Hepatic stellate cell (primary cell): ENCODE data around the gene TTLL9.
"Not testable (repeated sequence)": the region's sequence is repeated elsewhere in the genome, so short reads cannot be mapped to it uniquely, and the experiment has no call there.

ENCODE experiments used
- DNase-seq: peaks from one replicate; pipeline ENCODE4 v3.0.0; 2011; ENCODE audit warnings: low spot score

Gene TTLL9

DNA sequence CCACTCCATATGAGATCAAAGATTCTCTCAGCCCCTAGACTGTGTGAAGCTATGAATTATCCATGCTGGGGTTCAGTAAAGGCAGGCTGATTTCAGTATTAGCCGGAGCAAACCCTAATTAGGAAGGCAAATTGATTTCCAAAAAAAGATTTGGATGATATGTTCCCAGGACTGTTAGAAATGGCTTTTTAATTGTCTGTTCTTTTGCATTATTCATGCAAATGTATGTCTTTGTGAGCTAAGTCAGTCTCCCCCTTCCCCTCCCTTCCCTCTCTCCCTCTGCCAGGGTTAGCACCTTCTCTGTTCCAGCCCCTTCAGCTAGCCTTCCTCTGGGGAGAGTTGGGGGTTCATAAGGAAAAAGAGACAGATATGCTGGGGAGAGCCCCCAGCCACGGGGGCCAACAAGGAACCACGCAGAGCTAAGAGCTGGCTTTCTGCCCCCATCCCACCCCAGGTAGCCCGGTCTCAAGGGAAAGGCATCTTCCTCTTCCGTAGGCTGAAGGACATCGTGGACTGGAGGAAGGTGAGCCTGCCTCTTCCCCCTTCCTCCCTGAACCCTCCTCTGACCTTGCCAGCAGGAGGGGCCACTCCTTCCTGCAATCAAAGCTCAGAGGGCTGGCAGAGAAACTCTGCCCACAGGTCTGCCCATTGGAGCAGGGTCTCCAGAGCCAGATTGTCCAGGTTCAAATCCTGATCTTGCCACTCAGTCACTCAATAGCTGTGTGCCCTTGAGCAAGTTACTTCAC lies 49.1 kb downstream of the TTLL9 start:
- DNase-seq = no peak

DNA sequence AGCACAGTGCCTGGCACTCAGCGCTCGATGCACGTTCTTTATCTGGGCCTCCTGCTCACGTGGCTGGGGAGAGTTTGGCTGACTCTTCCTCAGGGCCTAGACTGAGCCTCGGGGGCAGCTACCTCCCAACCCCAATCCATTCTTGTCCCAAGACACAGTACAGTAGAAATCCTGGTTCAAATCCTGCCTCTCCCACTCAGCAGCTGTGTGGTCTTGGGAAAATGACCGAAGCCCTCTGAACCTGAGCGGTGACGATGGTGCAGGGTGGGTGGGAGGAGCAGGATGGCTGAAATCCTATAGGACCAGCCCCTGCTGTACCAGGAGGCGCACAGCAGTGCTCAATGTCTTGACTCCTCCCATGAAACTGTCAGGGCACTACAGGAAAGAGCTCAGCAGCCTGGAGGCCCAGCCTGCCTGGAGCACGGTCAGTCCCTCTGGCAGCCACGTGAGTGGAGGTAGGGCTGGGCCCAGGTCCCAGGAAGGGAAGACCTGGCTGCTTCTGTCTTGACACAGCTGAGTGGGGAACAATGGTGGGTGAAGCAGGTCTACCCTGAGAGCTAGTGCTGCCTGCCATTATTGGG lies 49.9 kb downstream of the TTLL9 start:
- no peak for DNase-seq

DNA sequence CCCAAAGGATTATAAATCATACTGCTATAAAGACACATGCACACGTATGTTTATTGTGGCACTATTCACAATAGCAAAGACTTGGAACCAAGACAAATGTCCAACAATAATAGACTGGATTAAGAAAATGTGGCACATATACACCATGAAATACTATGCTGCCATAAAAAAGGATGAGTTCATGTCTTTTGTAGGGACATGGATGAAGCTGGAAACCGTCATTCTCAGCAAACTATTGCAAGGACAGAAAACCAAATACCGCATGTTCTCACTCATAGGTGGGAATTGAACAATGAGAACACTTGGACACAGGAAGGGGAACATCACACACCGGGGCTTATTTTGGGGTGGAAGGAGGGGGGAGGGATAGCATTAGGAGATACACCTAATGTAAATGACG lies 51.0 kb downstream of the TTLL9 start:
- not testable (repeated sequence) for DNase-seq

DNA sequence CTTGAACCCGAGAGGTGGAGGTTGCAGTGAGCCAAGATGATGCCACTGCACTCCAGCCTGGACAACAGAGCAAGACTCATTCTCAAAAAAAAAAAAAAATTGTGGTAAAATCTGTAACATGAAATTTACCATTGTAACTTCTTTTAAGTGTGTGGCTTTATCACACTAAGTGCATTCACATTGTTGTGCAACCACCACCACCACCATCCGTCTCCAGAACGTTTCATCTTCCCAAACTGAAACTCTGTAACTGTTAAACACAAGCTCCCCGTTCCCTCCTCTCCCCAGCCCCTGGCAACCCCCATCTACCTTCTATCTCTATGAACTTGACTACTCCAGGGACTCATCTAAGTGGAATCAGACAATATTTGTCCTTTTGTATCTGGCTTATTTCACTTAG lies 51.7 kb downstream of the TTLL9 start:
- no peak for DNase-seq

DNA sequence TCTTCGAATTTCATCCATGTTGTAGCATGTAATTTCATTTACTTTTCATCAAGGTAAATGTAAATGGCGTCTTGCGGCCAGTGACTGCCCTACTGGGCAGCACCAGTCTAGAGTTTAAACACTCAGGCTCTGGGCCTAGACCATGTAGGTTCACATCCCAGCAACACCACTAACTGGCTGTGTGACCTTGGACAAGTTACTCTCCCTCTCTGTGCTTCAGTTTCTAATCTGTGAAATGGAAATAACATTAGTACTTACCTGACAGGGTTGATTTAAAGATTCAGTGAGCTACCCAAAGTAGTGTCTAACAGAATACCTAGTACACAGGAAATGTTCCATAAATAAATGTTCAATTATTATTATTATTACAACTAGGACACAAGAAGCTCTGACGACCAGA lies 52.2 kb downstream of the TTLL9 start:
- no peak for DNase-seq

DNA sequence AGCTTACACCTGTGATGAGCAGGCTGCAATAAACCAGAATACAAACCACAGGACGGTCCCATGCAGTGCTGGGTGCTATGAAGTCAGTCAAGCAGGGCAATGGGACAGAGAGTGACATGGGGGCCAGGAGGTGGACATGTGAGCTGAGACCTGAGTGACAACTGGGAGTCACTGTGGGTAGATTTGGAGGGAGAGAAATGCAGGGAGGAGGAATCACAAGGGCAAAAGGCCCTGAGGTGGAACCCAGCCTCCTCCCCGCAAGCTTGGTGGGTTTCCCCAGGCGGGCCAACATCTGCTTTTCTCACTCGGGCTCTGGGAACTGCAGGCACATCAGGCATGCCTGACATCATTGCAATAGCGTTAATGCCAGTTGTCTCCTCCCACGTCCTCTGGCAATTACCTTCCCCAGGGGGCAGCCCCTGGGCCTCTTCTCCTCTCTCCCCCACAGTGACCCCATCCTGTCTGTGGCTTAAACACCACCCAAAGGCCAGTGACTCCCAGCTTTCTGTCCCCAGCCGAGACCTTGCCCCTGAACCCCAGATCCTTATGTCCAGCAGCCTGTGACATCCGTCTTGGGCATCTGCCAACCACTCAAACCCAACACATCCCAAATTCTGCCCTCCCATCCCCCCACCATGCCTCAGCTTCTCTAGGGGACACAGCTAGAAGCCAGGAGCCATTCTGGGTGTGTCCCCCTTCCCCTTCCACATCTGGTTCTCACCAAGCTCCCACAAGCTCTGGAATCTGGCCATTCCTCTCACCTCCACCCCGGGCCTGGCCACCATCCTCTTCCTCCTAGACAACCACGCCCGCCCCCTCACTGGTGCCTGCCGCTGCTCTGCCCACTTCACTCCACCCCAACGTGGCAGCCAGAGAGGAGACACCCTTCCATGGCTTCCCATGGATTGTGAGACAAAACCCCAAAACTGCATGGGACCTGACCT lies 53.2 kb downstream of the TTLL9 start:
- DNase-seq = no peak

DNA sequence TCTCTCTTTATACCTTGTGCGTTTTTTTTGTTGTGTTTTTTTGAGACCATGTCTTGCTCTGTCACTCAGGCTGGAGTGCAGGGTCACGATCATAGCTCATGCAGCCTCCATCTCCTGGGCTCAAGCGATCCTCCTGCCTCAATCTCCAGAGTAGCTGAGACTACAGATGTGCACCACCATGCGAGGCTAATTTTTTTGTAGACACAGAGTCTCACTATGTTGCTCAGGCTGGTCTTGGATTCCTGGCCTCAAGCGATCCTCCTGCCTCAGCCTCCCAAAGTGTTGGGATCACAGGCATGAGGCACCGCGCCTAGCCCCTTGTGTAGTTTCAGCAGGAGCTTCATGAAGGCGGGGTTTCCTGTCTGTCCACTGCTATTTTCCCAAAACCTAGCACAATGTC lies 54.1 kb downstream of the TTLL9 start:
- no peak for DNase-seq

DNA sequence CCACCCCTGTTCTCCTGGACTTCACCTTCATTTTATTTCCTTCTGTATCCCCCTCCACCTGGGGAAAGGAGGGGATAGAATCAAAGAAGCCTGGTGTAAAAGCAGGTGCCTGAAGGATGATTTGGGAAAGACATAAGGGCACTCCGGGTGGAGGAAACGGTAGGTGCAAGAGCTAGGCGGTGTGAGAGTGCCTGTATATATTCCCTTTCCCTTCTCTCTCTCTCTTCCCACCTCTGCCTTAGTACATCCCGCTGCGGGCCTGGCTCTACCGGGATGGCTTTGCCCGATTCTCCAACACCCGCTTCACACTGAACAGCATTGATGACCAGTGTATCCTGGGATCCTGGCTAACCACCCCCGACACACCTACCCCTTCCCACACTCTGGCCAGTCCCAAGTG lies 55.2 kb downstream of the TTLL9 start:
- no peak for DNase-seq

DNA sequence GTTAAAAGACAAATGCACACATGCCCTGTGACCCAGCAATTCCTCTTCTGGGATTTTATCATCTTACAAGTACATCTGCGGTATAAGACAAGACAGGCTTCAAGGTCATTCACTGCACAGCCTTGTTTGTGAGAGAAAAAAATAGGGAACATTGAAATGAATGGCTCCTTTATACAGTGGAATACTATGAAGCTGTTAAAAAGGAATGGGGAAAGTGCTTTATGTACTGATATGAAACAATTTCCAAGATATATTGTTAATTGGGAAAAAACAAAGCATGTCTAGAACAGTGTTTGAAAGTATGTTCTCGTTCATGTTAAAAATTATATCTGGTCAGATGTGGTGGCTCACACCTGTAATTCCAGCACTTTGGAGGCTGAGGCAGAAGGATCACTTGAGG lies 56.1 kb downstream of the TTLL9 start:
- no peak for DNase-seq

DNA sequence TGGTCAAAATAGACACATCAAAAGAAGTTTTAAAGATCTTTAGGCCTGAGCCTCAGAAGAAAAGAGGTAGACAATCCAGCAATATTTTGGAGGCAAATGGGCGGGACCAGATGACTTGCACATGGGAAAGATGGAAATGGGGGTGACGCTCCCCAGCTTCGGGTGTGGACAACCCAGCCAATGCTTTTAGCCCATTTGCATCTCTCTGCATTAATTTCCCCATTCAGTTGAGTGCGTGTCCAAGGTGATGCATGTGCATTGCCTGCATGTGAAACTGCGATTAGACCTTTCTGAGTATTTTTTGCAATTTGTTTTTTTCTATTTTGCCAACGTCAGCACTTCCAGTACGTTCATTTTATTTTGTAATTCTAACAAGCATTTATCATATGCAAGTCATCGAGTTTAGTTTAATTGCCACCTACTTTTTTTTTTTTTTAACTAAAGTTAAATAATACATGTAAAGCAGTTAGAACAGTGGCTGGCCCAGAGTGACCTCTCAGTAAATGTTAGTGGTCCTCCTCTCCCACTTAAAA lies 57.3 kb downstream of the TTLL9 start:
- DNase-seq = no peak

DNA sequence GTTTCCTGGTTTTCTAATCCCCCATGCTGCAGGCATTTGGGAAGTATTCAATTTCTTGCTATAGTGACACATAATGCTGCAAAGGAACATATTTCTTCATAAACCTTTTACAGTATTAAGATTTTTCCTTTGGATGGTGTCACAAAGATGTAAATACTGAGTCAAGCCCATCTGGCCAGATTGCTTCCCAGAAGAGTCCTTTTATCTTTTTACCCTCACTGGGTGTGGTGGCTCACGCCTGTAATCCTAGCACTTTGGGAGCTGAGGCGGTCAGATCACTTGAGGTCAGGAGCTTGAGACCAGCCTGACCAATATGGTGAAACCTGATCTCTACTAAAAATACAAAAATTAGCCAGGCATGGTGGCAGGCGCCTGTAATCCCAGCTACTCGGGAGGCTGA lies 59.2 kb downstream of the TTLL9 start:
- DNase-seq = not testable (repeated sequence)

DNA sequence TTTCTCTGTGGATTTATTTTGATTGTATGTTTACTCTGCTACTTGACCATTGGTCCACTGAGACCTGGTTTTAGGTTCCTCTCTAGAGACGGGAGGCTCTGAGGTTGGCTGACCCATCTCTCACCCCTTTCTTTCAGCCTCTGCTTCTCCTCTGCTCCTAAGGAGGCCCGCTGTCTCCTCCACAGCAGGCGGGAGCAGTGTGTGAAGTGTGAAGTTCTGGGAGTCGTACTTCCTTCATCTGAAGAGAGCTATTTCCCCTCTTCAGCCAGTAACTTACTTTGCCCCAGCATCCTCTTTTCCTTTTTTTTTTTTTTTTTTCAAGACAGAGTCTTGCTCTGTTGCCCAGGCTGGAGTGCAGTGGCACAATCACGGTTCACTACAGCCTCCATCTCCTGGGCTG lies 60.3 kb downstream of the TTLL9 start:
- no peak for DNase-seq

DNA sequence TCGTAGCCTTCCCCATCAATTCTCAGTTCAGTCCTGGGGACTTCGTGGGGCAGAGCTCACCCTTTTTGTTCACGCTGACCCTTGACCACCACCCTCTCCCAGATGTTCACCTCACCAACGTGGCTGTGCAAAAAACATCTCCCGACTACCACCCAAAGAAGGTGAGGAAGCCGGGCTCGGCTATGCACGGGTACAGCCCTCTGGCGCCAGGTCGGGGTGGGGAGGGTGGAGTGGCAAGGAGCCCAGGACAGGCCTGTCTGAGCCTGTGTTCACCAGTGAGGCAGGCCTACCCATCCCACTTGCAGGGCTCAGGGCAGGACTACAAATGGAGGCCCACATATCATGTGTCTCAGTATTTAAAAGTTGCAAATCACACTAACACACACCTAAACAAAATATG lies 63.3 kb downstream of the TTLL9 start:
- no peak for DNase-seq

DNA sequence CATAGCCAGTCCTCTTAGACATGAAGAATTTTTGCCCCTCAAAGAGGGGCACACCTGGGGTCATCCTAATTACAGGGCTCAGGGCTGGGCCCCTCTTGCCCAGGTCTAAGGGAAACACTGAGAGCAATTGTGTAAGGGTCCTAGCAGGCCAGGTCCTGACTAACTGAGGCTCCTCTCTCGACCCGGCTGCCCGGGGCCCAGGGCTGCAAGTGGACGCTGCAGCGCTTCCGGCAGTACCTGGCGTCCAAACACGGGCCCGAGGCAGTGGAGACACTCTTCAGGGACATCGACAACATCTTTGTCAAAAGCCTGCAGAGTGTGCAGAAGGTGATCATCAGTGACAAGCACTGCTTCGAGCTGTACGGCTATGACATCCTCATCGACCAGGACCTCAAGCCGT lies 64.1 kb downstream of the TTLL9 start:
- no peak for DNase-seq

DNA sequence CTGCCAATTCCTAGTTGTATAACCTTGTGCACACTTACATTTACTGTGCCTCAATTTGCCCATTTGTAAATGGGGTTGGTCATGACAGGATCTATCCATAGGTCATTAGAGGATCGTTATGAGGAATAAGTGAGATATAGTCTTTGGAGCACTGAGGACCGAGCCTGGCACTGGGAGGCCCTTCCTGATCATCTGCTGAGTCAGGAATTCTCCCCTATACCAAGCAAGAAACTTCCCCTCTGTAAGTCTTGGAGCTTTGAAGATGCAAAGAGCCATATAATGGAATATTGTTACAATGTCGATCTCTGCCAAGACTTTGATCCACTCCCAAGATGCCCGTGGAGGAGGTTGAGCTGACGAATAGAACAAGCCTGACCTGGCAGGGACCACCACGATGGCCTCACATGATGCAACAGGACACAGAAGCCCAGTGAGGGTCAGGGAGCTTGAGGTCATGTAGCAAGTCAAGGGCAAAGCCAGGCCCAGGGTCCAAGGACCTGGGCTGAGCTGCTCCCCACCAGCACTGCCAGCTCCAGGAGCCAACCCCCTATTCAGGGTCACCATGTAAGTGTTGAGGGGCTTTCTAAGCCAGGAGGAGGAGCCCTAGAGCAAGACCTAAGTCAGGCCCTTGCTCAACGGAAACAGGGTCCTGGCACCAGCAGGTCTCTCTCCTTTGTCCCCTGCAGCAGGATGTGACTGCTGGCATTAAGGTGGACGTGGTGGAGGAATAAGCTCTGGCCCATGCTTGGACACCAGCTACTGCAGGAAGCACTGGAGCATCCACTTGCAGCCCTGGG lies 64.7 kb downstream of the TTLL9 start:
- no peak for DNase-seq

DNA sequence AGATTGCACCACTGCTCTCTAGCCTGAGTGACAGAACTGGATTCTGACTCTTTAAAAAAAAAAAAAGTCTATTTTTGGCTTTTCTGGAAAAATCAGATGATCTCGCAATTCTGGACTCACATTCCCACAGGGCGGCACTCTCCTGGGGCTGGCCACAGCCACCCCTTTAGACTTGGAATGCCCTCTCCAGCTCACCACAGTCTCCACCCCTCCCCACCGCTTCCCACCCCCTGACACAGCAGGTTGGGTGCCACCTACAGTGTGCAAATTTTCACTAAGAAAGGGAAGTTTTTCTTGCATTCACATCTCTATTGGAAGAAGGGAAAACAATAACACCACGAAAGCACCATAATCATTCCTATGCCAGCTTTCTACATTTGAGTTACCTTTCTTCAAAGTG lies 66.0 kb downstream of the TTLL9 start:
- no peak for DNase-seq

DNA sequence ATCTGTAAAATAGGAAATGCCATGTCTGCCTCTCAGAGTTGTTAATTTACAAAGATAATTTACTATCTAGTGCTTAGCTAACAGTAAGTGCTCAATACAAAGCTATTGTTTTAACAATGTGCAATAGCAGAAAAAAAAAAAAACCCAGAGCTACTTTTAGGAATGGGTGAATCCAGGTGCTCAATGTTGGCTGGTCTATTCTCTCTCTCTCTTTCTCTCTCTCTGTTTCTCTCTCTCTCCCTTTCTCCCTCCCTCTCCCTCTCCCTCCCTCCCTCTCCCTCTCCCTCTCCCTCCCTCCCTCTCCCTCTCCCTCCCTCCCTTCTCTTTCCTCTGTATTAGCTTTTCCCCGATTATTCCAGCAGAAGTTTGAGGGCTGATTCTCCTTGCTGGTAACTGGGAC lies 67.4 kb downstream of the TTLL9 start:
- no peak for DNase-seq

DNA sequence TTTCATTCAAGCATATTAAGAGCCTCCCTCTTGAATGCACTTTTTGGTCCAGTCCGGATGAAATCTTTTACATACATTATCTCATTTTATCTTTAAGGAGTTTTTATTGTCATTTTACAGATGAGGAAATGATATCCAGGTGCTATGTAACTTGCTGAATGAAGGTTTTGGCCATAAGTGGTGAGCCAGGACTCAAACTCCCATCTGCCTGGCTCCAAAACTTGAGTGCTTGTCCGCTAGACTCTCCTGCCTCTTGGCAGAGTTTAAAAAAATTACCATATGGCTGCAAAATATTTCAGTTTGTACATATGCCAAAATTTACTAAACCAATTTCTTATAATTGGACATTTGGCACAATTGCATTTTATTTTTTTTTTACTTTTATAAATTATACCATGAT lies 69.2 kb downstream of the TTLL9 start:
- no peak for DNase-seq

DNA sequence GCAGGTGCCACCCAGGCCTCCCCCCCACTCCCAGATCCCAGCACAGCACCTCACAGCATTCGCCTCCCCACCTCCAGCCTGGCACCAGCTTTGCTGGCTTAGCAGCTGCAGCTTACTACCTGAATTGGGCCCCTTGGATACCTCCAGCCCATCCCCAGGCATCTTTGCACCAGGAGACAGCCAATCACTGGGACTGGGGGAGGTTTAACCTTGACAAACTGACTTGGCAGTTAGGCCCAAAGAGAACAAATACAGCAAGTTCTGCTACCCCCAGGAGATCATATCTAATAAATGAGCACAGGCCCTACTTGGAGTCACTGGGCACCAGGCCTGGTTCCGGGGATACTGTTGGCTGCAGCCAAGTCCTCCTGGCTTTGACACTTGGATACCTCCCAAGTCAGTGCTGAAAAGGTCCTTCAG lies 72.6 kb downstream of the TTLL9 start:
- DNase-seq = no peak

DNA sequence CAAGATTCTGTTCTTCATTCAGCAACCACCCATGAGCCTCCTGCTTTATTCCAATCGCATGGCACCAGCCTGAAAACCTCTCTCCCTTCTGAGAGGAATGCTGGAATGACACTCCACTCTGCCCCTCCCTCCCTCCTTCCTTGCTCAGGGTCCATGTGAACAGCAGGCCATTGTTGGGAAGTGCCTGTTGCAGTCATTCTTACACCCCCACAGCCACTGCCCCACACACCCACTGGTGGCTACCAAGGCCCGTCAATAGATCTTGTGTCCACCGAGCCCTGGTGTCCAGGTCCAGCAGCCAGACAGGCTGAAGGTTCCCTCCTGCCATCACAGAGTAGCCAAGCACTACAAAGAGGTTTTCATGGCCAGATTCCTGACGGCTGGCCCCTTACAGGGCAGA lies 74.9 kb downstream of the TTLL9 start:
- DNase-seq = no peak

DNA sequence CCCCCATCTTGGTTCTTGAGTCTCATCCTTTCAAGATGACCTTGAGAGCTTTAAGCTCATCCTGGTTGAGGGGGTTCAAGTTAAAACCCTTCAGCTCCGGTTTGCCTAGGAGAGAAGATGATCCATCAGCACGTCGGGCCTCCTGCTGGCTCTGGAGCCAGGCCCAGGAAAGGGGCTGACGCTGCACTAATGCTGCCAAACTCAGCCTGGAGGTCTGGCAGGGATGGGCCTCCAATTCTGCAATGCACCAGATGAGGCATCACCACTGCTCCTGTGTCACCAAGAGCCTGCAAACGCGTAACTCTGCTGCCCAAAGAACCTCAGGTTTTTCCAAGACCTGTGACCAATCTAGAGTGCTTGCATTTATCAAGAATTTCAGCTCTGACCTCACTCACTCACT lies 75.4 kb downstream of the TTLL9 start:
- DNase-seq = no peak

DNA sequence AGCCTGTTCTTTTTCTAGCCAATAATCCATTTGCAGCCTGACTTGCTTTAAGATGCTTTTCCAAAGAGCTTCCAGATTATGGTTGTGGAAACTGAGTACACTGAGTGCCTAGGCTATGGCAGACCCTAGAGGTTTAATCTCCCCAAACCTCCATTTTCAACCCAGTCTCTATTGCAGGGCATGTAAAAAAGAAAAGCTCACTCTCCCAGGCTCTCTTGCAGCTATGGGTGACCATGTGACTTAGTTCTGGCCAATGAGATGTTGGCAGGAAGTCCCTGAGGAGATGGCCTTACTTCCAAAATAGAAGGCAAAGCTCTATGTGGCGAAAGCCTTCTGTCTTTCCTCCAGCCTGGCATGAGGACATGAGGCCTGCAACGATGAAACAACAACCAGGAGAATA lies 77.6 kb downstream of the TTLL9 start:
- DNase-seq = no peak
